Body of pancreas (tissue), 4 donors: ENCODE results near the gene ARF3. TPM values are rescaled to one million over a fixed set of nuclear protein-coding genes. Genes with fewer than 3 reads are reported as not detected.
A peak's percentile ranks its signal among the peaks of the same experiment; 100 is the strongest.

Experiments used
- ATAC-seq: fragments of 150-250 bp; one replicate; pipeline ENCODE4 v1.9.1; 2016
- DNase-seq, 4 donors: peaks; one replicate each; pipeline ENCODE4 v3.0.0-alpha.2; 2019
- H3K27ac ChIP-seq, 4 donors: fragments of 200-600 bp; sonication (generic); 1 replicate in 3 of 4; 2 replicates in 1 of 4; pipeline versions ENCODE4 v1.5.1 to v1.6.1; 2016 to 2019; ENCODE audit warnings: mild to moderate bottlenecking in 1 of 4, mixed read lengths in 1 of 4, moderate library complexity in 1 of 4
- H3K27me3 ChIP-seq, 2 donors: fragments of 200-600 bp; sonication (generic); one replicate each; pipeline ENCODE4 v1.6.0; 2016; ENCODE audit warnings: mild to moderate bottlenecking in 1 of 2
- H3K36me3 ChIP-seq, 2 donors: fragments of 200-600 bp; sonication (generic); replicated peaks in 1 of 2; 2 replicates each; pipeline ENCODE4 v1.5.1; 2016; ENCODE audit warnings: low read depth in 2 of 2; ENCODE audit not compliant: insufficient read depth in 1 of 2
- H3K4me1 ChIP-seq: fragments of 200-600 bp; sonication (generic); one replicate; pipeline ENCODE4 v1.6.0; 2016
- H3K4me3 ChIP-seq, 2 donors: fragments of 200-600 bp; sonication (generic); 1 replicate in 1 of 2; 2 replicates in 1 of 2; pipeline ENCODE4 v1.5.1; 2016 to 2019
- H3K9me3 ChIP-seq, 3 donors: fragments of 200-600 bp; sonication (generic); 1 replicate in 2 of 3; 2 replicates in 1 of 3; pipeline ENCODE4 v1.5.1; 2016
- CTCF ChIP-seq, 7 experiments: fragments of 450-650 bp in 4 of 7; fragments of 200-600 bp in 3 of 7; sonication (generic) in 3 of 7; IDR thresholded peaks; one replicate each; pipeline ENCODE4 v1.5.1; 2016 to 2019; ENCODE audit warnings: antibody characterized with exemption in 7 of 7
- POLR2A ChIP-seq, 3 donors: fragments of 450-650 bp; IDR thresholded peaks; one replicate each; pipeline ENCODE4 v1.6.1; 2016; ENCODE audit warnings: antibody characterized with exemption in 3 of 3, mild to moderate bottlenecking in 2 of 3
- WGBS, 2 donors: methylation state at CpG; one replicate each; pipeline ENCODE4 v1.1.5; 2017; 5-methylcytosine and 5-hydroxymethylcytosine counted together
- intact Hi-C: fragments of 100-400 bp; cut with DNase I; formaldehyde crosslinking; loops from one replicate; pipeline ENCODE4 v1.15.1; 2023
- total RNA-seq, 2 donors: library from RNA; depleted of rRNA; stranded (reverse); fragments of >200 nt; gene quantifications; one replicate each; pipeline ENCODE4 v1.1.0, GENCODE V29; 2016

Gene ARF3
- total RNA-seq, 2 donors from 2014 or later = 22.3 to 24.1 TPM

- ATAC-seq (no peak), DNase-seq (no peak)
- no peaks in the 10 kb centered on the region for H3K36me3 ChIP-seq
- H3K4me3 ChIP-seq = no peak overlapping the region
- TF ChIP-seq POLR2A (IDR thresholded peaks at IDR 0.05) (no peak), CTCF (IDR thresholded peaks at IDR 0.05) (no peak)
- 23 to 29% methylated on average over 12 to 13 of the region's 13 CpGs for WGBS, 2 donors
- no peaks in the 10 kb centered on the region for H3K9me3 ChIP-seq
- H3K27me3 ChIP-seq = peaks cover 0 to 43% of the 10 kb centered on the region in 2 donors
- H3K4me1 ChIP-seq = peaks cover 43% of the 10 kb centered on the region
- no peak overlapping the region for H3K27ac ChIP-seq
- intact Hi-C loops = no loop called here
Measured at GRCh38 chr12:48981757-48982157, 24.5 kb upstream of the ARF3 start.

DNA sequence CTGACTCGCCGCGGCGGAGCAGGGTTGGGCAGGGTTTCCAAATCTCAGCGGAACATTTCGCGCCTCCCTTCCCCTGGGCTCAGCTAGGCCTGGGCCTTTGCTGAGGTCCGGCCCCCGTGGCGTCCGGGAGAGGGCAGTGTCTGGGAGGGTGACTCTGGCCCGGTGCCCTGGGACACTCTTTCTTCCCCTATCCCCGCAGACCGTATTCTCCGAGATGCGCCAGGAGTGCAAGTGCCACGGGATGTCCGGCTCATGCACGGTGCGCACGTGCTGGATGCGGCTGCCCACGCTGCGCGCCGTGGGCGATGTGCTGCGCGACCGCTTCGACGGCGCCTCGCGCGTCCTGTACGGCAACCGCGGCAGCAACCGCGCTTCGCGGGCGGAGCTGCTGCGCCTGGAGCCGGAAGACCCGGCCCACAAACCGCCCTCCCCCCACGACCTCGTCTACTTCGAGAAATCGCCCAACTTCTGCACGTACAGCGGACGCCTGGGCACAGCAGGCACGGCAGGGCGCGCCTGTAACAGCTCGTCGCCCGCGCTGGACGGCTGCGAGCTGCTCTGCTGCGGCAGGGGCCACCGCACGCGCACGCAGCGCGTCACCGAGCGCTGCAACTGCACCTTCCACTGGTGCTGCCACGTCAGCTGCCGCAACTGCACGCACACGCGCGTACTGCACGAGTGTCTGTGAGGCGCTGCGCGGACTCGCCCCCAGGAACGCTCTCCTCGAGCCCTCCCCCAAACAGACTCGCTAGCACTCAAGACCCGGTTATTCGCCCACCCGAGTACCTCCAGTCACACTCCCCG lies 23.9 kb upstream of the ARF3 start:
- Histone ChIP-seq H3K27ac (no peak overlapping the region), H3K36me3 (no peaks in the 10 kb centered on the region), H3K27me3 (peaks cover 0 to 43% of the 10 kb centered on the region in 2 donors), H3K9me3 (no peaks in the 10 kb centered on the region), H3K4me1 (peaks cover 43% of the 10 kb centered on the region), H3K4me3 (no peak overlapping the region)
- peak in 2 of 7 experiments; percentile 6 to 24 for TF ChIP-seq CTCF (IDR thresholded peaks at IDR 0.05)
- TF ChIP-seq POLR2A (IDR thresholded peaks at IDR 0.05) = no peak
- WGBS, 2 donors = 5 to 9% methylated on average over 11 to 89 of the region's 91 CpGs
- DNase-seq = peak in 2 of 4 donors; percentile 35 to 45
- ATAC-seq = peak; percentile 15
- intact Hi-C loops = no loop called here

- no peak overlapping the region for H3K4me3 ChIP-seq
- H3K27ac ChIP-seq = no peak overlapping the region
- TF ChIP-seq POLR2A (IDR thresholded peaks at IDR 0.05) (no peak), CTCF (IDR thresholded peaks at IDR 0.05) (no peak)
- peak; percentile 13 for ATAC-seq
- H3K4me1 ChIP-seq = peaks cover 43% of the 10 kb centered on the region
- H3K27me3 ChIP-seq = peaks cover 0 to 43% of the 10 kb centered on the region in 2 donors
- intact Hi-C loops = no loop called here
- DNase-seq = peak in 1 of 4 donors; percentile 25
- no peaks in the 10 kb centered on the region for H3K9me3 ChIP-seq
- 4 to 7% methylated on average over 22 to 46 of the region's 46 CpGs for WGBS, 2 donors
- no peaks in the 10 kb centered on the region for H3K36me3 ChIP-seq
Measured at GRCh38 chr12:48980389-48980952, 23.2 kb upstream of the ARF3 start.

DNA sequence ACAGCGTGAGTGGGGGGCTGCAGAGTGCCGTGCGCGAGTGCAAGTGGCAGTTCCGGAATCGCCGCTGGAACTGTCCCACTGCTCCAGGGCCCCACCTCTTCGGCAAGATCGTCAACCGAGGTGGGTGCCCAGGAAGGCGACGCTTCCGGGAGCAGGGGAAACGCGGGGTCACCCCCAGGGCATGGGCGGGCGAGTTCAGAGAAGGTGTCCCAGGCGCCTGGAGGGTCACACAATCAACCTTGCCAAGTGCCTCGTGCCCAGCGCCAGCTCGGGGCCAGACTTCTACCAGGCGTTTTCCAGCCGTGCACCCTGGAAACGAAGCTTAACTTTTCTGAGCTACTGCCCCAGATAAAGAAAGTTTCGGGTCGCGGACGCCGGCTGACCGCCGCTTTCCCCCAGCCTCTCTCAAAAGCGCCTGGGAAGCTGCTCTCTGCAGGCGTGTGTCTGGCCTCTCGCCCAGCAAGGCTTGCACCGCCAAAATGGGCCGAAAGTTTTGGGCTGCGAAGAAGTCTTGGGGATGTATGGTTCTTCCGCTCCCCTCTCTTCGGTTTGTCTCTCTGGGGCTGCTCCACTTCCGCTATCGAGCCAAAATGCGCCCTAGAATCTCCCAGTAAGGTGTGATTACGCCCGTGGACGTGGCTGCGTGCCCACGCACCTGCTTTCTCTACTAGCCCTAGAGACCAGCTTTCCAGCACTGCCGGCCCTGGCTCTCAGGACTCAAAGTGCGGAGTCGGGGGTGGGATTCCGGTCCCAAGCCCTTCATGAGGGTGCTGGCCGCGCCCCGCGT lies 22.5 kb upstream of the ARF3 start:
- DNase-seq (peak in 2 of 4 donors; percentile 43 to 58), ATAC-seq (peak; percentile 22)
- H3K4me1 ChIP-seq = peaks cover 43% of the 10 kb centered on the region
- intact Hi-C loops = no loop called here
- H3K9me3 ChIP-seq = no peaks in the 10 kb centered on the region
- H3K4me3 ChIP-seq = no peak overlapping the region
- H3K27me3 ChIP-seq = peaks cover 0 to 43% of the 10 kb centered on the region in 2 donors
- 0 to 1% methylated on average over 6 to 55 of the region's 55 CpGs for WGBS, 2 donors
- TF ChIP-seq CTCF (IDR thresholded peaks at IDR 0.05) (no peak), POLR2A (IDR thresholded peaks at IDR 0.05) (no peak)
- H3K27ac ChIP-seq = no peak overlapping the region
- no peaks in the 10 kb centered on the region for H3K36me3 ChIP-seq
